ENCODE measurements around the gene CNR2.

GRCh38 chr1:23882746-23883145 is 30.4 kb downstream of the CNR2 start:
- TF ChIP-seq SUZ12 (IDR thresholded peaks at IDR 0.05) (no peak), ARNT (IDR thresholded peaks at IDR 0.05) (no peak), FOXM1 (IDR thresholded peaks at IDR 0.05; ENCODE audit: borderline replicate concordance) (no peak), SP1 (IDR thresholded peaks at IDR 0.05) (no peak), L3MBTL2 (conservative IDR thresholded peaks at IDR 0.05) (no peak), FOXK2 (IDR thresholded peaks at IDR 0.05) (no peak), FOXA1 (IDR thresholded peaks at IDR 0.05) (no peak), LEF1 (IDR thresholded peaks at IDR 0.05; ENCODE audit: borderline replicate concordance) (no peak), ZNF384 (IDR thresholded peaks at IDR 0.05) (no peak), TARDBP (IDR thresholded peaks at IDR 0.05) (no peak), HDGF (IDR thresholded peaks at IDR 0.05; ENCODE audit: borderline replicate concordance) (no peak), PKNOX1 (IDR thresholded peaks at IDR 0.05) (no peak), BHLHE40 (IDR thresholded peaks at IDR 0.05; ENCODE audit: borderline replicate concordance) (no peak), ELF4 (IDR thresholded peaks at IDR 0.05) (no peak)

Measured in HEK293T (cell line).